SHP77 treated with DMSO at 0.1 percent for 48 hours (cell line): ENCODE results near the gene ZBTB42.

ENCODE experiments used
- DNase-seq: peaks from one replicate; lab custom pipeline; 2025; lab: John Stamatoyannopoulos, UW

ZBTB42 gene

DNA sequence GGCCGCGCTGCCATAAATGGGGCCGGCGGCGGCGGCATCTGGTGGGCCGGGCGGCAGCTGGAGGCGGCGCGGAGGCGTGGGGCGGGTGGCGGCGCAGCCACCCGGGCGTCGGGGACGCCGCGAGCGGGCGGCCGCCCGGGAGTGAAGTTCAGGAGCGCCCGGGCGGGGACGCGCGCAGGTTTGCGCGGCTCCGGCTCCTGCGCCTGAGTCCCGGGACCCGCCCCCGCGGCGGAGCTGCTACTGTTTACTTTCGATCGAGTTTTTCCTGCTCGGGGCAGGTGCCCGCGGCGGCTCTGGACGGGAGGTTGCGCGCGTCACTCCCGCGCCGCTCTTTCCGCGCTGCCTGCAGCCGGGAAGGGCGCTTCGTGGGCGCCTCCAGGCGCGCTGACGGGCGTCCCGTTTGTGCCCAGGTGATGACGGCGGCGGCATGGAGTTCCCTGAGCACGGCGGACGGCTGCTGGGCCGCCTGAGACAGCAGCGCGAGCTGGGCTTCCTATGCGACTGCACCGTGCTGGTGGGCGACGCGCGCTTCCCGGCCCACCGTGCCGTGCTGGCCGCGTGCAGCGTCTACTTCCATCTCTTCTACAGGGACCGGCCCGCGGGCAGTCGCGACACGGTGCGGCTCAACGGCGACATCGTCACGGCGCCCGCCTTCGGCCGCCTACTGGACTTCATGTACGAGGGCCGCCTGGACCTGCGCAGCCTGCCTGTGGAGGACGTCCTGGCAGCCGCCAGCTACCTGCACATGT lies at the start of gene ZBTB42:
Gene ZBTB42, plus strand, starts transcription at position 331 of the 749 bp plus-strand sequence. Its CDS starts 97 bp downstream, at position 428.
- no peak for DNase-seq

DNA sequence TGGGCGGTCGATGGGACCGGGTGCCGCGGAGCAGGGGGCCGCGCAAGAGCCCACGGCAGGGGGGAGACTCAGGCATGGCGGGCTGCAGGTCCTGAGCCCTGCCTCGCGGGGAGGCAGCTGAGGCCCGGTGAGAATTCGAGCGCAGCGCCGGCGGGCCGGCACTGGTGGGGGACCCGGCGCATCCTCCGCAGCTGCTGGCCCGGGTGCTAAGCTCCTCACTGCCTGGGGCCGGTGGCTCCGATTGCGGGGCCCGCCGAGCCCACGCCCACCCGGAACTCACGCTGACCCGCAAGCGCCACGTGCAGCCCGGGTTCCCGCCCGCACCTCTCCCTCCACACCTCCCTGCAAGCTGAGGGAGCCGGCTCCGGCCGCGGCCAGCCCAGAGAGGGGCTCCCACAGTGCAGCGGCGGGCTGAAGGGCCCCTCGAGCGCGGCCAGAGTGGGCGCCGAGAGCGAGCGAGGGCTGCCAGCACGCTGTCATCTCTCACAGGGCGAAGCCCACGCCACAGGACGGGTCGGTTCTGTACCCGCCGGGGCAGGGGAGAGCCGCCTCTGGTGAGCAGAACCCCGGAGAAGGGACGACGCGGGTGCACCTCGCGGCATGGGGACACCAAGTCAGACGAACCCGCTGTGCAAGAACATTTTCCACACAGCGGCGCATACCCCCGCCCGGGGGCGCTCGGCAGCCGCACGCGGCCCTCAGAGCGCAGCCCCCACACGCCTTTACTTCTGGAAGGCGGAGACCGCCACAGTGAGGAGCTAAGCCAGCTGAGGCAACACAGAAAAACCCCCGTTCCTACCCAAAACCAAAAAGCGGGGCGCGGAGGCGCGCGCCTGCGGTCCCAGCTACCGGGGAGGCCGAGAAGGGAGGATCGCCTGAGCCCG lies 49.1 kb upstream of the ZBTB42 start:
- DNase-seq: no peak

DNA sequence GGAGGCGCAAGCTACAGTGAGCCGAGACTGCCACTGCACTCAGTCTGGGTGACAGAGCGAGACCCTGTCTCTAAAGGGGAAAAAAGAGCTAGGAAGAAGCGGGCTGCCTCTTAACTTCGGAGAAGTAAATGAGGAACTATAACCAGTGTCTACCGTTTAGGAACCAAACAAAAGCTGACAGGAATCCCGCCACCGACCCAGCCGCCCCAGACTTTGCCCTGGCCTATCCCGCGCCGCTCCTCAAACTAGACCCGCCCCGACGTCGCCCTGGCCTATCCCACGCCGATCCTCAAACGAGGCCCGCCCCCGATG lies 48.5 kb upstream of the ZBTB42 start:
- DNase-seq: no peak

DNA sequence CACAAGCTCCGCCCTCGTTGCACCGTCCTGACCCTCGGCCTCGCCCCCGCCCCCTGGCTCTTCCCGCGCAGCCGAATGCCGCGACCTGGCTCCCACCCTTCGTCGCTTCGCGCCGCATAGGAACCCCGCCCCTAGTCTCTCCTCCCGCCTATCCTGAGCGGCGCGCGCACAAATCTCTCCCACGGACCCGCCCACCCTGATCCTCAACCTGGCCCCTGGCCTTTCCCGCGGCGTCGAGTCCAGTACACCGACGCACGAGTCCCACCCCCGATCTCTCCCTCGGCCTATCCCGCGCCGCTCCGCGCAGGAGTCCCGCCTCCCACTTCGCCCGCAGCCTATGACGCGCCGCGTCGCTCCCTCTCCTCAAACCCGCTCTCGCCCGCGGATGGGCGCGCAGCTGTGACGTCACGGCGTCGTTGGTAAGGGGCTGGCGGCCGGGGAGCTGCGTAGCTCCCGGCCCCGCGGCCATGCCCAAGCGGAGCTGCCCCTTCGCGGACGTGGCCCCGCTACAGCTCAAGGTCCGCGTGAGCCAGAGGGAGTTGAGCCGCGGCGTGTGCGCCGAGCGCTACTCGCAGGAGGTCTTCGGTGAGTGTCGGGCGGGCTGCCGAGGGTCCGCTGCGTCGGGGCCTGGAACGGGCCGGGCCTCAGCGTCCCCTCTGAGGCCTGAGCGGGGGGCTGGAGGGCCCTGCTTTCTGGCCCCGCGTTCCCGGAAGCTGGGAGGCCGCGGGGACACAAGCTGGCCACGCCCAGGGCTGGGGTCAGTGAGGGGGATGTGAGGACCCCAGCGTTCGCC lies 48.0 kb upstream of the ZBTB42 start, which contains the start of gene SIVA1:
Gene SIVA1, plus strand, starts transcription at position 413 of the 793 bp plus-strand sequence. Its CDS starts 55 bp downstream, at position 468.
- peak; percentile 97 for DNase-seq

DNA sequence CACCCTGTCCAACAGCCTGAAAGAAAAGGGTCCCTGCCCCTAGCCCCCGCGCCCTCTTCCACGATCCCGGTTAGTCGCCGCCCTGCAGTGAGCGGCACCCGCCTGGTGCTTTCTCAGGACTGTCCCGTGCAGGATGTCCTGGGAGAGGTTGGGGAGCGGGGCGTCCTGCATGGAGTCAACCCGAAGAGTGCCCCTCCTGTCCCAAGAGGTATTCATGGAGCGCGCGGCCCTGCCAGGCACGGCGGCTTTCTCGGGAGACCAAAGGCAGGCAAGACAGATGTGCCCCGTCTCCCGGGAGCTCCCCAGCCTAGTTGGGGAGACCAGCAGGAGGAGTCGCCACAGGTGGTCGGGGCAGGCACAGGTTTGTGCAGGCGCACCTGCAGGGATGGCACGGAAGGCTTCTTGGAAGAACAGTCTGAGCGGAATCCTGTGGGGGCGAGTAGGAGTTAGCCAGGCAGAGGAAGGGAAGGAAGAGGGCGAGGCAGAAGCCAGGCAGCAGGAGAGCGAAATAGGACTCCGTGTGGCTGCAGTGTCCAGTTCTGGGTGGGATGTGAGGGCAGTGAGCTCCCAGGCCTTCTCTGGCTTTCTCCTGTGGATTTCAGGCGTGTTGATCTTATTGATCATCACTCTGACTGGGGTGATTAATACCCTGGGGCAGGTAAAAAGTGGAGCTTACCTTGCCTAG lies 47.2 kb upstream of the ZBTB42 start:
- DNase-seq: no peak

DNA sequence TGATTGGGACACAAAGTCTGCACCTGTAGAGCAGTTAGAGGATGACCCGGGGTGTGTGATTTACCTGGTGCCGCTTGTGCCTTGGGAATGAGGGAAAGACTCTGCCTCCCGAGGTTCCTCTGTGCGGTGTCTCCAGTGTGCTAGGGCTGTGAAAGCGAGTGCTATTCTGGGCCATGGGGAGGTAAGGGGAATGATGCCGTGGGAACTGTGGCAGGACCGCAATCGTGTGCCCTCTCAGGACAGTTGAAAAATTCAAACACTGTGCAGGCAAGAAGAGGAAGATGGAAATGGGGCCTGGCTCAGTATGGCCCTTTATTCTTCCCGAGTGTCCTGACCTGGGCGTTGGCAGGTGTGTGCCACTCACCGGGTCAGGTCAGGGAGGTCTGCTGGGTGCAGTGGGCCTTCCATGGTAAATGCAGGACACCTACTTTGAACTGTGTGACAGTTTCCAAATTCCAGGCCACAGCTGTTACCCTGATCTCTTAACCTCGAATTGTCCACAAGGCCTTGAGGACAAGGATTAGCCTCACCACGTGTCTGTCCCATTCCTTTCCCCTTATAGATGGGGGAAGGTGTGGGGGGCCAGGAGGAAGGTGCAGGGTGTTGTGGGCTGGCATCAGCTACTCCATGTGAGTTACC lies 46.6 kb upstream of the ZBTB42 start:
- no peak for DNase-seq

DNA sequence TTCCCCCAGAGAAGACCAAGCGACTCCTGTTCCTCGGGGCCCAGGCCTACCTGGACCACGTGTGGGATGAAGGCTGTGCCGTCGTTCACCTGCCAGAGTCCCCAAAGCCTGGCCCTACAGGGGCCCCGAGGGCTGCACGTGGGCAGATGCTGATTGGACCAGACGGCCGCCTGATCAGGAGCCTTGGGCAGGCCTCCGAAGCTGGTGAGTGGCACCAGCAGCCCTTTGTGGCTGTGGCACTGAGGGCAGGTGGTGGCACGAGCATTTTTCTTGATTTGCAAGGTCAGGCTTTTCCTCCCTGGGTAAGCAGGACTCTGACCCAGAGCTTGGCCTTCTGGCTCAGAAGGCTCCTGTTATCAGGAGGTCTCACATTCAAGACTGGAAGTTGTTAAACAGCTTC lies 45.3 kb upstream of the ZBTB42 start:
- DNase-seq: no peak

DNA sequence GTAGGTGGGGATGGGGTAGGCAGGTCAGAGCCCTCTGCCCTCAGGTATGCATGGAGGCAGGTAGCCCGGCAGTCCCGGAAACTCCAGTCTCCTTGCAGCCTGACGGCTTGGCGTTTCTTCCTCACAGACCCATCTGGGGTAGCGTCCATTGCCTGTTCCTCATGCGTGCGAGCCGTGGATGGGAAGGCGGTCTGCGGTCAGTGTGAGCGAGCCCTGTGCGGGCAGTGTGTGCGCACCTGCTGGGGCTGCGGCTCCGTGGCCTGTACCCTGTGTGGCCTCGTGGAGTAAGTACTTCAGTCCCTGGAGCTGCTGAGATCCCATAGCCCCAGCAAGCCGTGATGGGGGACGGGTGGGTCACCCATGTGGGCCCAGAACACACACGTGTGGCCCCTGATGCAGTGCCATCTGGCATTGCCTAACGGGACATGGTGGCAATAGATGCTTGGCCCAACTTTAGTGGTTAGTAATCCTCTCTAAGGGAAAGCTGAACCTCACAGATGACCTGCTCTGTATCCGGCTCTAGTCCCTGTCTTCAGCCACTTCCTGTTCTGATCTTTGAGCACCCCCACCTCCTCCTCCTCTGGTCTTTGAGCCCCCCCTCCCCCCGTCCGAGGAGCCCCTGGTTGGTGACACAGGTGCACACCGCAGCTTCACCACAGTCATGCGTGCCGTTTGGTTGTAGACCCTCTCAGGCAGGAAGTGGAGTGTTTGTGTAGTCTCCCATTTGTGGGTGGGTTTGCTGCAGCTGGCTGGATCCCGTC lies 44.2 kb upstream of the ZBTB42 start:
- DNase-seq: no peak

DNA sequence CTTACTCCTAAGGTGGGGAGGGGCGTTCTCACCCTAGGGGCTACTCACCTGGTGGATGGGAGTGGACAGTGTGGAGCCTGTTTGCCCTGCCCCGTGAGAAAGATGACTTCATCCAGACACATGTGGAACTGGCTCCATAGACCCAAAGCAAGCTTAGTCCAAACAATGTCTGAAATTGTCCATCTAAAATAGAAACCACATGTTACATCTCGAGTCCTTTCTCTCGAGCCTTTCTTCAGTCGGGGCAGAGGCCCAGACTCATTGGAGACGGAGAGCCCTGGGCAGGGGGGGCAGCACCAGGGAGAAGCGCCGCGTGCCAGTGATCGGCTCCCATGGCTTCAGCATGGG lies 43.7 kb upstream of the ZBTB42 start:
- DNase-seq: no peak

DNA sequence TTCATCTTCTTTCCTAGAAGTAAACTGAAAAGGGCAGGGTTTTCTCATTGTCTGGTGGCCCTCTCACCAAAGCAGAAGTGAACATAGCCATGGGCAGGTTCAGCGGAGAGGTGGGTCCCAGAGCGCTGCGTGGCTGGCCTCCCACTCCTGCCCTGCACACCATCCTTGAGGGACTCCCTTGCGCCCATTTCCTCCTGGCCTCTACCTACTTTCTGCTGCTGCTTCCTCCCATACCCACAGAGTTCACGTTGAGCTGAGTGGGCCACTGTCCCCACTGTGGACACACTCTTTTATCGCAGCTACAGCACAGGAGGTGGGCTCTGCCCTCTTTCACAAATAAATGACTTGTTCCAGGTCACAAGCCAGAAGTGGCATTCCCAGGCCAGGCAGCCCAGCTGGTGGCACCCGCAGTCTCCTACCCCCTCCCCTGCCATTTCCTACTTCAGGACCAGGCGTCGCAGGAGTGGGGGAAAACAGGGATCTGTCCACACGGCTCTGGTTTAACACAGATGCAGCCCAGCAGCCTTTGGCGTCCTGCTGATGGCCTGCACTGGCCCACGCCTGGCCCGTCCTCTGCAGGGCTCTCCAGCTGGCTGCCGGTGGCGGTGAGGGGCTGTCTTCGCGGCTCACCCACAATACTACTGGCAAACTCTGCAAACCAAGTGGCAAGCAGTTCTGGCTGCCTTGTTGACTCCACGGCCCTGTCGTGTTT lies 43.1 kb upstream of the ZBTB42 start:
- DNase-seq: no peak

DNA sequence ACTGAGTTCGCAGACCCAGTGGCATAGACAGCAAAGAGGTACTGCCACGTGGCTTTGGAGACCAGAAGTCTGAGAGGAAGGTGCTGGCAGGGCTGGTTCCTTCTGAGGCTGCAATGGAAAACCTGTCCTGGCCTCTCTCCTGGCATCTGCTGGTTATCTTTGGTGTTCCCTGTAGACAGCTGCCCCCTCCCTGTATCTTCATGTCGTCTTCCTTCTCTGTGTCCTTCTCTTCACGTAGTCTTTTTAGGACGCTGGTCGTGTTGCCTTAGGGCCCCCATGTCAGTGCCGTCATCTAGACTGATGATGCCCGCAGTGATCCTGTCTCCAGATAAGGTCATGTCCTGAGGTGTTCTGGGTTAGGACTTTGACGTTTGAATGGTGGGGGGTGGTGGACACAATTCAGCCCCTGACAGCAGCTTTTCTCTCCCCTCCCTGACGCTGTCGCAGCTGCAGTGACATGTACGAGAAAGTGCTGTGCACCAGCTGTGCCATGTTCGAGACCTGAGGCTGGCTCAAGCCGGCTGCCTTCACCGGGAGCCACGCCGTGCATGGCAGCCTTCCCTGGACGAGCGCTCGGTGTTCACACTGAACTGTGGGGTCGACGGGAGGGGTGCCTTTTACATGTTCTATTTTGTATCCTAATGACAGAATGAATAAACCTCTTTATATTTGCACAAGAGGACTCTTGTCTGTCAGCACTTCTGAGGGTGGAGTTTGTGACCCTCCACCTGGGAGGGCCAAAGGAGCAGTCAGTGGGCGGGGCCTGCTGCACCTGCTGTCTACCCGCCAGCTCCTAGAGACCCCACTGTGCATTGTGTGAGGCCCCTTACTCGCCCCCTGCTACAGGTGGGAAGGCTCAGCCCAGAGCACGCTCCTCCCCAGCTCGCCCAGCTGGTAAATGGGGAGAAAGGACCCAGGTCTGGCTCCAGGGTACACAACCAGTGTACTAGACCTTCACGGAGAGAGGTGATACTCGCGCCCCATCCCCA lies 41.6 kb upstream of the ZBTB42 start:
- DNase-seq: no peak

DNA sequence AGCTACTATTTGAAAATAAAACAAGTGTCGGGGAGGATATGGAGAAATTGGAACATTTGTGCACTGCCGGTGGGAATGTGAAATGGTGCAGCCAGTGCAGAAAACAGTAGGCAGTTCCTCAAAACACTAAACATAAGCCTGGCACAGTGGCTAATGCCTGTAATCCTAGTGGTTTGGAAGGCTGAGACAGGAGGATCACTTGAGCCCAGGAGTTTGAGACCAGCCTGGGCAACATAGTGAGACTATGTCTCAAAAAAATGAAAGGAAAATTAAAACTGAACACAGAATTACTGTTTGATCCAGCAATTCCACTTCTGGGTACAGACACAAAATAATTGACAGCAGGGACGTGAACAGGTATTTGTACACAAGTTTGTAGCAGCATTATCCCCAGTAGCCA lies 35.4 kb upstream of the ZBTB42 start:
- no peak for DNase-seq

DNA sequence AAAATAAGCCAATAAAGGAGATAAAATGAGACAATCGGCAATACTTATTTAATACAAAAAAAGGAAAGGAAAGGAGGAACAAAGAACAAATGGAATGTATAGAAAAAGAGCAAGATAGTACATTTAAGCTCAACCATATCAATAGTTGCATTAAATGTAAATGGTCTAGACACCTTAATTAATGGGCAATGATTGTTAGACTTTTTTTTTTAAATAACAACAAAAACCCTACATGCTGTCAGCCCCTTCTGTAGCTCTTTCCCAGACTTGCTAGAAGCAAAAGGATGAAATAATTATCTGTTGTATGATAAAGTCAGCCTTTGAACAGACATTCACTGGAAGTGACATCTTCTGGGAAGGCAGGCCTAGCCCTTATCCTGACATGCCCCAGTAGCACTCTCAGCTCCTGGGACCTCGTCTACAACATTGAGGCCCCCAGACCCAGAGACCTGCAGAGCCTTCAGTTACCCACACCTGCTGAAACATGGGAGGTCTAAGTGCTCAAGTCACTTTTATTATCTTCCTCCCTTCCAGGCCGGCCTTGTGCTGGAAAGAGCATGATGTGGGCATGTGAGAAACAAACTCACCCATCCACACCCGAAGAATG lies 34.5 kb upstream of the ZBTB42 start:
- DNase-seq: no peak

DNA sequence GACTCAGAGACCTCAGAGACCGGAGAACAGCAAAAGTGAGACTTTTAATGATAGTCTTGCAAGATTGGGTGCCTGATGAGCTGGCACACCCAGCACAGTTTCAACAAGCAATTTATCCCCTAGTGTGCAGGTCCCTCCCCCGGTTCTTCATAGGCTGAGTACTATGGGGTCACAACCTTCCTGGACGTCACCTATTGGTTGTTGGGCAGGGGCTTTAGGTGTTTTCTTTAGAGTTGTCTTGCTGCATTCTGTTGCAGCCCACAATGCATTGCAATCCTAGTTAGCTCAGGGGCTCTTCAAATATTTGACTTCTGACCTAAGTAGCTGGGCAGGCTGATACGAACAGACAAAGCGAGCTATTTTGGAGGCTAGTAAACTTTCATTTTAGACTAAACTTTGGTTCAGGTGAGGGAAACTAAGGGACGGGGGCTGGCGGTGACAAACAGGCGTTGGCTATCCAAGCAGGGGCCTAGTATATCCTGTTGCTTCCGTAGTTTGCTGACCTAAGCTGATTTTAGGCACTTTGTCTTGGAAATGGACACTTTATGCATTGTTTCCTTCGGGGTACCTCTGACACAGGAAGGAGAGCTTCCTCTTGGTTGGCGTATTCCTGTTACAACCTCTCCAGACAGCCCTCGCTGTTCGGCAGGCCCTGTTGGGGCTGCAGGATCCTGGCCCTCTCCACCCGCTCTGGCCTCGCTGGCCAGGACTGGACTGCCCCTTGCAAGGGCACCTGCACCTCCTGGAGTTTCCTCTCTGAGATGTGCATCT lies 33.9 kb upstream of the ZBTB42 start:
- no peak for DNase-seq

DNA sequence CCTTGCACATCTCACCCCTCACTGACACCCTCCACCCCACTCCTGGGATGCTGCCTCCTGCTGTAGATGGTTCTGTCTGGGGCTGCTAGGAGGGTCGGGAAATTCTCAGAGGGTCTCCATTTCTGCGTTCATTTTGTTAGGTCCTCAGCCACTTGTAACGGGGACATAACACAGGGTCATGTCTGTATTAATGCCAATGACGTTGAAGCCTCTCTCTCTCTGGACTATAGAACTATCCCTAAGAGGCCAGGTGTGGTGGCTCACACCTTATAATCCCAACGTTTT lies 33.3 kb upstream of the ZBTB42 start:
- no peak for DNase-seq

DNA sequence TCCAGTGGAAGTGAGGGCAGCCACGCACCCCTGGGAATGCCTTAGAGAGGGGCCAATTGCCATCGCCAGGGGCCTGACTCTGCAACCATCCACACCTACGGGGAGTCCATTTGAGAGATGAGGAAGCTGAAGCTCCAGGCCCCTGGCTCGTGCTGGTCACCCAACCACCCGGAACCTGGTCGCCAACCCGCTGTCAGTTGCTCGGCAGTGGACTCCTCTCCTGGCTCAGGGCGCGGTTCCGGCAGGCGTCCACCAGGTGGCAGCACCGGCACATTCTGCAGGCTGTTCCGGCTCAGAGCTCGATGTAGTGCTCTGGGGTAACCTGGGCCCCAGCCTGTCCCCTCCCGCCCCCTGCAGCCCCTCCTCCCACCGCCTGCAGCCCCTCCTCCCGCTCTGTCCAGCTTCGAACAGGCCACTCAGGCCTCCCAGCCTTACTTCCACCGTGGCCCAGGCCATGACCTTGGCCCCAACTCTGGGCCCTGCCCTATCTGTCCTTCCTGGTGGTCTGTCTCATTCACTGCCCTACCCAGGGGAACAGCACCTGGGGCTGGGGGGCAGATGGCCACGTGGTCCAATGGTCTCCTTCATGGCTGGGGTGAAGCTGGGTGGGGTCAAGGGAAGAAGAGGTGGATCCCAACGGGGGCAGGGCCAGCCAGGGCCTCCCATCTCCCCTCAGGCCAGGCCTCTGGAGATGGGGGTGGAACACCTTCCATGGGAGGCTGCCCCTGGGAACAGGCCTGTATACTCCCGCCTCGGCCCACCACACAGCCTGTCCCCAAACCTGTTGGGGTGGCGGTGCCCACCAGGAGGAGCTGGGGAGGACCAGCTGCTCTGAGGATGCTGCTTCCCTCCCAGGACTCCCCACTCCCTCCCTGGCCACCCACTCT lies 32.2 kb upstream of the ZBTB42 start:
- DNase-seq: peak; percentile 23
